Activated gamma-delta T cell treated with Interleukin-2 at 50 U/mL for 16 hours (primary cell): ENCODE data around the gene MAPKAP1.
A peak's percentile ranks its signal among the peaks of the same experiment; 100 is the strongest.

Source experiments
- DNase-seq: peaks from one replicate; pipeline ENCODE4 v3.0.0-alpha.2; 2020

Gene MAPKAP1

DNA sequence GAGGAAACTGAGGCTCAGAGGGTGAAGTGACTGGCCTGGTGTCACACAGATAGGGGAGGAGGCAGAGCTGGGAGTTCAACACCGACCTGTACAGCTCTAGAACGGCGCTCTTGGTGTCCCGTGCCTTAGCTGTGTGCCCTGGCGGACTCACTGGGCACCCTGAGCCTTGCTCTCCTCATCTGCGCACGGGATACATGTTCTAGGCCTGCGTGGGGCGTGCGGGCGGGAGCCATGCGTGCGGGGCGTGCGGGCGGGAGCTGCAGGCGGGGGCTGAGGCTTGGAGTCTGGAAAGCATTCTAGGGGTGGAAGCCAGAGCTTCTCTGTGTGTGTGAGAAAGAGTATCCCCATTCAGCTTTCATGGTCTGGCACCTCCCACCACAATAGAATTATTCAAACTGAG is 280.1 kb downstream of the MAPKAP1 start:
- DNase-seq: no peak

DNA sequence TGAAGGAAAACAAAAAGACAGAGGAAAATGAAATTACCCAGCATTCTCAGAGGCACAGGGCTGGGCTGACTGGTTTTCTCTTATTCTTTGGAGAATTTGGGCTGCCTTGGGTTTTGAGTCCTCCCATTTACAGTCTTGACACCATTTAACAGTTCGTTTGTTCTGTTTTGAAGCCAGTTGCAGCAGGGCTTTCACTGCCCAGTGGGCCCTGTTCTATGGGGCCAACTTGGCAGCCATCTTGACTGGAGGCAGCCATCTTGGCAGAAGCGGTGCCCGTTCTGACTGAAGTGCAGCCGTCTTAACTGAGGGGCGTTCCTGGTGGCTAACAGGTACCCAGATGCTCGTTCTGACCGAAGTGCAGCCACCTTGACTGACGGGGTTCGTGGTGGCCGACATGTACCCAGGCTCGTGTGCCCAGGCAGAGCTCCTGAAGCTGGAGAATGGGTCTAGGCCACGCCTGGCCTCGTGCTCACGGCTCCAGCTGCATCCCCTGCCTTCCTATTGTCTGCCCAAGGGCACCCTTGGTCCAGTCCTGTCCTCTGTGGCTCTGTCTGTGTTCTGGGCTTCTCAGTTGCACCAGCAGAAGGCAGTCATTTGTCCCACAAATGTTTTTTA is 281.0 kb downstream of the MAPKAP1 start:
- DNase-seq: no peak

DNA sequence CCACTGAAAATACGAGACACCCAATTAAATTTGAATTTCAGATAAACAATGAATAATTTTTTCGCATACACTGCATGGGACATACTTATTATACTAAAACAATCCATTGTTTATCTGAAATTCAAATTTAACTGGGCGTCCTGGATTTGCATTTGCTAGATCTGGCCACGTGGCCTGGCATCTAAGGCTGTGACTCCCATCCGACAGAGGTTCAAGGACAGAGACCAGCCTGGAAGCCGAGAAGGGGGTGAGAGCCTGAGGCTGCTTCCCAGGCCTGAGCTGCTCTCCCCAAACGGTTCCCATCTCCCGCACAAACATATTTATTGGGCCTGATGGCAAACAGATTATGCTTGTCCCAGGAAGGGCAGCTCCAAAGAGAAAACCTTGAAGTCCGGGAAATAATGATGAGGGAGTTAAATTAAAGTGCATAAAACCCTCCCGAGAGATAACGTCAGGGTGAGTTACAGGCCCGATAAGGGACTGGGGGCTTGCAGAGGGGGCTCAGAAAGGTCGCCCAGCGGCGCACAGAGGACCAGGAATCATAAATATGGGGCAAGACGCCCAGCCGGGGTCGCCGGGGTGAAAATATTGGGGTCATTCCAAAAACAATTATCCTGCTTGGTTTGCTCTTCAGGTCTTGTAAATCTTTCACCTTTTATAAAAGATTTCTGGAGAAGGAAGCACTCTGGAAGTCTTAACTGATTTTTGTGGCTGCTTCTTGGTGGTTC is 281.7 kb downstream of the MAPKAP1 start:
- DNase-seq: no peak

DNA sequence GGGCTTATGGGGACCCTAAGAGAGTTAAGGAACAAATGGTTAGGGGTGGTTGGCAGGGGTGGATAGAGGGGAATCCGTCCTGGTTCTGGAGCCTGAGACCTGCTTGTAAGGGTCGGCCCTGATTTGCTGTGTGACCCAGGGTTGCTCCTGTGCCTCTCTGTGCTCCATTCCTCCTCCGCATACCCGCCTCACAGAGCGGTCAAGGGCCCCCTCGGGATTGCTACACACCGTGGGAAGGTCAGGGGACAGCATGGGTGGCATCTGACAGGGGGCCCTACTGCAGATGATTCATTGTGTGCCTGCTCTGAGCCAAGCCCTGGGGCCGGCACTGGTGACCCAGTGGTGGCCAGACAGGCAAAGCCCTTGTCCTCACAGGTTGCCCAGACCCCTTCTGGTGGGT is 283.0 kb downstream of the MAPKAP1 start:
- no peak for DNase-seq

DNA sequence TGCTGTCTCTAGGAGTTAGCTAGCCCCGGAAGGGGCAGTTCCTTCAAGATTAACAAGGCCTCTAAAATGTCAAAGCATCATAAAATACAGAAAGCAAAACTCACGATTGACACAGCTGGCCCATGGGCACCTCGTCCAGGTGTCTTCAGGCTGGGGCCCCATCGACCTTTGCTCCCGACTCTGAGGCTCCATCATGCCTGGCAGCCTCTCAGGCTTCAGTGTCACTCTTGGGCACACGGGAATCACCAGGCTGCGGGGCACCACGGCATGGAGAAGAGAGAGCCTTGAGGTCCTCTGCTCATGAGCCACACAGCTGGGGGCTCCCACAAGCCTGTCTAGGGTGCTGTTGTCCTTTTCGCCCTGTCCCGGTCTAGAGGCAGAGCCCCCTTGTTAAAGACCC is 284.2 kb downstream of the MAPKAP1 start:
- no peak for DNase-seq

DNA sequence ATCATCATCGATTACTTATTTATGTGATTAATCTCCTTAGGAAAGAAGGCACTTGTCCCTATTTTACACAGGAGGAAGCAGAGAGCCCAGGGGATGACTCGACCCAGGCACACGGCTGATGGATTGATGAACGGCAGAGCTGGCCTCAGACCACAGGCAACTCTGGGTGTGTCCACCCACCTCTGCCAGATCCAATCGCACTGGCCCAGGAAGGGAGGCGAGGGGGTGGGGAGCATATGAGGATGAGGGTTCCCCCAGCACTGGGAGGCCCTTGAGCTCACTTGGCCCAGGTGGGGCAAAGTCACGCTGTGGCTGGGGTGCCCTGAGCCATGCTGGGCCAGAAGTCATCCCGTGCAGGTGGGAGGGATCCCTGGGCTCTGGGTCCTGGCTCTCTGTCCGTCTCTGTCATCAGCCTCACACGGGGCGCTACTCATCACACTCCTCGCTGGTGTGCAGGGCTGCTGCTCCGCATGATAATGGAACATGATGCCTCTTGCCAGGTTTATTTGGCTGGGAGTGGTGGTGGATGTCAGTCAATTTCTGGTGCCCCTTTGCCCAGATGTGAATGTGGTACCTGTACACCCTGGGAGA is 285.3 kb downstream of the MAPKAP1 start:
- no peak for DNase-seq

DNA sequence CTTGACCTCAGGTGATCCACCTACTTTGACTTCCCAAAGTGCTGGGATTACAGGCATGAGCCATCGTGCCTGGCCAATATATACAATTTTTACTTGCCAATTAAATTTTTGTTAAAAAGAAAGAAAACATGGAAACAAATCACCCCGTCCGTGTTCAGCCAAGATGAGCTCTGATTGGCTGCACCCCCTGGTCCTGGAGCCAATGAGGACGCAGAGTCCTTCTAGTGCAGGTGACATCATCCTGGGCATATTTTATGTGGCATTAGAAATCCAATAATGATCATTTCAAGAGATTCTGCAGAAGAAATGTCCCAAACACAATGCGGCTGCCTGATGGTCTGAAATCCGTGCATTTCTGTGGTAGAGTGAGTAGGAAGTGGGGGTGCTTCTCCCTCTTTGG is 285.8 kb downstream of the MAPKAP1 start:
- no peak for DNase-seq

DNA sequence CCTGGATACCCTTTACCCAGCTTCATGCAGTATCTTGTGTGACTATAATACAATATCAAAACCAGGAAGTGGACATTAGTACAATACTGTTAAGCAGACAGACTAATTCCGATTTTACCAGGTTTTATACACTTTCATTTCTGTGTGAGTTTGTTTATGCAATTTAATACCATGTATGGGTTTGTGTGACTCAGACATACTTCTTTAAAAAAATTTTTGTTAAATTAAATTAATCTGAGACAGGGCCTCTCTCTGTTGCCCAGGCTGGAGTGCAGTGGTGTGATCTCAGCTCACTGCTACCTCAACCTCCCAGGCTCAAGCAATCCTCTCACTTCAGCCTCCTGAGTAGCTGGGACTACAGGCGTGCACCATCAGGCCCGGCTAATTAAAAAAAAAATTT is 288.6 kb downstream of the MAPKAP1 start:
- DNase-seq: no peak

DNA sequence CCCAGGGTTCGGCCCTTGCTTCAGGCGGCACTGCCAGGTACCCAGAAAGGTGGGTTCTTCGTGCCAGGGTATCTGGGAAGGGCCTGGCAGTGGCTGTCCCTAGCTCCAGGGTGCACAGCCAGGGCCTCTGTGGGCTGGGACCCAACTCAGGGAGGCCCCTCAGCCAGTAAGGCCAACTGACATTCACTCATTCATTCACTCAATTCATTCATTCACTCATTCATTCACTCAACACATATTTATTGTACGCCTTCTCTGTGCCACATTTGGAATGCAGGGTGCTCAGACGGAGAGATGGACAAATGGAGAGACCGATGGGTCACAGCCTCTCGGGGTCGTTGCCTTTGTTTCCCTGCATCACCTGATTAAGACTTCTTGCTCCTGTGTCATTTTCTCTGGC is 290.5 kb downstream of the MAPKAP1 start:
- DNase-seq: no peak

DNA sequence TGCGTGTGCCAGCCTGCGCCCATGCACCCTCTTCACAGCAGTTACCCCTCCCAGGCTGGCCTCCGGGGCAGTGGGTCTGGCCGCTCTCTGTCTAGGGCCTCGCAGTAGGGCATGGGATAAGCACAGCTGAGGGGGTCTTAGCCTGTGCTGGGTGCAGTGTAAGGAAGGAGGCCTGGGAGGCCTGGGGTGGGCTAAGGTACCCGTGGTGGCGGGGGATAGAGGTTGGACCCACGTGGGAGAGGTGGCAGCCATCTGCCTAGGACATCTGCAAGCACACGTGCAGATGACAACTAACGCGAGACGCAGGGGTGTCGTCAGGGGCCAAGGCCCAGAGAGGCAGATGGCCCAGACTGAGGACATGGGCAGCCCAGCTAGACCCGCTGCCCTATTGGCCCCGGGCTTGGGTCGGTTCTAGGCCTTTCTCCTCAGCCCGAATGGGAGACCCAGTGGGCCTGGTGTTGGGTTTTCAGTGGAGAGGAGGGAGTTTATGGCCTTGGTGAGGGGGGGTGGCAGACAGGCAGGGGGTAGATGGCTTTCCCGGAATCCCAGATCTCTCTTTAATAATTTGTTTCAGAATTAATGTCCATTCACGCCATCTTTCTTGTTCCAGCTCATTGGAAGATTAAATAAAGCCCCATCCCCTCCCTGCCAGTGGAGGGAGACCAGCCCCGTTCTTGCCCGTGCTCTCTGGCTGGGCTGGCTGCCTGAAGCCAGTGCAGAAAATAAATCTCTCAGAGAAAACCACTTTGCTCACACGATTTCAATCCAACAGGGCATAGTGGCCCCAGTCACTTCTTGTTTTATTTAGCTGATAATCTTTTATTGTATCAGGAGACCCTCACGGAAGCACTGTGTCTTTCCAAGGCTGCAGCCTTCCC is 291.2 kb downstream of the MAPKAP1 start:
- no peak for DNase-seq

DNA sequence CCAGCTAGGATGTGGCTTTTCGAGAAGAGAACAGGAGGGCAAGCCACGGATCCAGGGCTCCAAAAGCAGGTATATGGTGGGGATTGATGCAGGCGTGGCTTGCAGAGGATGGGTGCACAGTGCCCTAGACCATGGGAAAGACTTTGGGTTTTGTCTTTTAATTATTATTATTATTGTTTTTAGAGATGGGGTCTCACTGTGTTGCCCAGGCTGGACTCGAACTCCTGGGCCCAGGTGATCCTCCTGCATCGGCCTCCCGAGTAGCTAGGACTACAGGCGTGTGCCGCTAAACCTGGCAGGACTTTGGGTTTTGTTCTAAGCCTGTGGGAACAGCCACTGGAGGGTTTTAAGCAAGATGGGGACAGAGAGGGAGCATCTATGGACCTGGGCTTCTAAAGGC is 293.4 kb downstream of the MAPKAP1 start:
- no peak for DNase-seq

DNA sequence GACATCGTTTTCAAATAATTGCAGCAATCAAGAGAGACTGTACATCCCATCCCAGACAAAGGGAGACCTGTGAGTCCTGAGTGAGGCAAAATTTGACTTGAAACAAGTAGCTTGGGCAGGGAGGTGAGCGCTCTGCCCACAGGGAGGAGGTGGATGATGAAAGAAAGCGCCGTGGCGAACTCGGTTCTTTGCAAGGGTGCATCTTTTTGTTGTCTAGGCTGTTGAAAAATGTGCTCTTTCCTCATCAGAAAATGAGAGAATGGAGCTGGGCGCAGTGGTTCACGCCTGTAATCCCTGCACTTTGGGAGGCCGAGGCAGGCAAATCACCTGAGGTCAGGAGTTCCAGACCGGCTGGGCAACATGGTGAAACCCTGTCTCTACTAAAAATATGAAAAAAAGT is 294.8 kb downstream of the MAPKAP1 start:
- DNase-seq: no peak

DNA sequence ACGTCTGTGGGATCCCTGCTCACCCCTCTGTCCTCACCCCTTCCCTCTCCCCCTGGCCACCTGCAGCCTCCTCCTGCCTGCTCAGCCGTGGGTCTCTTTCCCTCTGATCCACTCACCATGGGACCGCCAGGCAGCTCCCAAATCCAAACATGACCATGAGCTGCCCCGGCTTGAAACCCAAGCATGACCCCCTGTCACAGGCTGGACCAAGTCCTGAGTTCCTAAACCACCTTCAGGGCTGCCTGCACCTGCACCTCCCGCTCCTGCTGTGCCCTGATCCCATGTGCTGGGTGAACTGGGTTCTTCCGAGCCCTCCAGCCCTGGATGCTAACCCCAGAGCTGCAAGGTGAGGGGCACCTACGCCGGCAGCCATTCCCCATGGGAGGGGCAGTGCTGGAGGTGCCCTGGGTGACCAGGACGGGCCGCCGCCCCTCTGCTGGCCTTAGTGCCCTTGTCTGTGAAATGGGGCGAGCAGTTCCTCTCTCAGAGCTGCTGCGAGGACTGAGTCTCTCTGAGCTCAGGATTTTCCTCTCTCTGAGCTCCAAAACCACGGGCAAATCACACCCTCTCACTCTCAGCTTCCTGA is 295.7 kb downstream of the MAPKAP1 start:
- DNase-seq: no peak

DNA sequence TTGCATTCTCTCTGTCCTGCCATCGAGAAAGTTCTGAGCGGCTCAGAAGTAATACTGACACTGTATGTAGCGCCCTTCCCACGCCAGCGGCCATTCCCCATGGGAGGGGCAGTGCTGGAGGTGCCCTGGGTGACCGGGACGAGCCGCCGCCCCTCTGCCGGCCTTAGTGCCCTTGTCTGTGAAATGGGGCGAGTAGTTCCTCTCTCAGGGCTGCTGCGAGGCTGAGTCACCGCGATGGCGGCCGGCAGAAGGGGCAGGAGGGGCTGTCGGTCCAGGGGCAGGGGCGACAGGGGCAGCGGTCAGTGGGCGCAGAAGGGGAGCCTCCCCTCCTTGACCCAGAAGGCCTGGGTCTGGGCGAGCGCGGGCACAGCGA is 296.5 kb downstream of the MAPKAP1 start:
- no peak for DNase-seq

DNA sequence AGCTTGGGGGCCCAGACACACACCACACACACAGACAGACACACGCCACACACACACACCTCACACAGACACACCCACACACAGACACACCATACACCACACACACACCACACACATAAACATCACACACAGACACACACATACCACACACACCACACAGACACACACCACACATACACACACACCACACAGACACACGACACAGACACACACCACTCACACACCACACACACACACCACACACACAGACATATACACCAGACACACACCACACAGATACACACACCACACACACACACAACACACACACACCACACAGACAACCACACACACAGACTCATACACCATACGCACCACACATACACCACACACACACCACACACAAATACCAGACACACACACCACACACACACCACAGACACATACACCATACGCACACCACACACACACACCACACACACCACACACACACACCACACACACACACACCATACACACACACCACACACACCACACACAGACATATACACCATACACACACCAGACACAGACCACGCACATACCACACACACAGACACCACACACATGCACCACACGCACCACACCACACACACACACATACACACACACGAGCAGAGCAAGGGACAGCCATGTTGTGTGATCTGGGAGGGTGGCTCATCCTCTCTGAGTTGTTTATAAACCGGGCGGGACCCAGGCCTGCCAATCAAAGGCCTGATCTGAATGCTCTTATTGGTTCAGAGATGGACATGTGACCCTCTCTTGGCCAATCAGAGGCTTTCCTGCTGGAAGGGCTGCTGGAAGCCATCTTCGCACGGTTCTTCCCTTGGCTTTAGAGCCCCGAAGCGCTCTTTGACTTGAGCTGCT is 297.1 kb downstream of the MAPKAP1 start:
- DNase-seq: no peak

DNA sequence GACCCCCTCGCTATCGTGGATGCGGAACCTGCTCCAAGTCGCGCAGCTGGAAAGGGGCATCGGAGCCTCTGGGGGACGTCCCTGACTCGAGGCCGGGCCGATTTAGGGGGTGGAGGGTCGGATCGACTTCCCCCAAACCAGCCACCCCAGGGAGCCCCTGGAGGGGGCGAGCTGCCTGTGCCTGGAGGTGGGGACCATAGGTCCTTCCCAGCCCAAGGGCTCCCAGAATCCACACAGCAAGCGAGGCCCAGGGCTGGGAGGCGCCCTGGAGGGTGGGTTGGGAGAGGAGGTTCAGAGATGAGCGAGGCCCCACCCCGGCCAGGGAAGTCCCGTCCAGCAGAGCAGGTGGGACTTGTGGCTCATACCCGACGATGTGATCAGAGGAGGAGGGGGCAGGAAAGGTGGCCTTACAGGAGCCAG is 297.8 kb downstream of the MAPKAP1 start:
- no peak for DNase-seq

DNA sequence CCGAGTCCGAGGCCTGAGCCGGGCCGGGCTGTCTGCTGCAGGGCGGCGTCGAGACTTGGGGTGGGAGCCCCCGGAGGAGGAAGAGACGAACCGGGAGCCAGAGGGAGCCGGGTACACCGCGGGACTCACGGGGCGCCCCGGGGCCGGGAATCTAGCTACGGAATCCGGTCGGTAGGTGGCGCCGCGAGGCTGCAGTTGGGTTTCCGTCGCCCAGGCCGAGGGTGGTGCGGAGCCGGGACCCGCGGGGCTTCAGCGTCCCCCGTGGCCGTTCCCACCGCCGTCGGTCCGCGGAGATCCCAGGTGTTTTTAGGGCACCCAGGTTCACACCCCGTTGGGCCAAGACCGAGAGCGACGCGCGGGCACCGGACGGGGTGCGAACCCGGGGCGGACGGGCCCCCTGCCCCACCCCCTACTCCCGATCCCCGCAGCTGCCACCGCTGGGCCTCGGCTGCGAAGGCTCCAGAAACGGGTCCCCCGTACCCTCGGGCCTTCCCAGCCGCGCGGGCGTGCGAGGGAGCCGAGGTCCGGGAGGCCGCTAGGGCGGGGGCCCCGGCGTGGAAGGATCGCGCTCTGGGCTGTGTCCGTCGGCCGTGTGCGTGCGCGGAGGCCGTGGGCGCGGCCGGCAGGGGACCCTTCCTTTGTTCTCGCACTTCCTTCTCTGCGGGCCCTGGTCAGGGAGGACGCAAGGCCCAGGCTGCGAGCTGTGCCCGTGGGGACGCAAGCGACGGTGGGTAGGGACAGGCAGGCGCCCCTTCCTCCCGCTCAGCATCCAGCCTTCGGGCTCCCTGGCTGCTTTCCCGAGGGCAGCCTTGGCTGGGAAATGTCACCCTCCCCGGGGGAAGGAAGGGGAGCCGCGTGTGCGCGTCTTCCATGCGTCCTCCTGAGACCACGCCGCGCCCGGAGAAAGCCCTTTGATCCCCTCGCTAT is 298.8 kb downstream of the MAPKAP1 start:
- DNase-seq: peak; percentile 73

DNA sequence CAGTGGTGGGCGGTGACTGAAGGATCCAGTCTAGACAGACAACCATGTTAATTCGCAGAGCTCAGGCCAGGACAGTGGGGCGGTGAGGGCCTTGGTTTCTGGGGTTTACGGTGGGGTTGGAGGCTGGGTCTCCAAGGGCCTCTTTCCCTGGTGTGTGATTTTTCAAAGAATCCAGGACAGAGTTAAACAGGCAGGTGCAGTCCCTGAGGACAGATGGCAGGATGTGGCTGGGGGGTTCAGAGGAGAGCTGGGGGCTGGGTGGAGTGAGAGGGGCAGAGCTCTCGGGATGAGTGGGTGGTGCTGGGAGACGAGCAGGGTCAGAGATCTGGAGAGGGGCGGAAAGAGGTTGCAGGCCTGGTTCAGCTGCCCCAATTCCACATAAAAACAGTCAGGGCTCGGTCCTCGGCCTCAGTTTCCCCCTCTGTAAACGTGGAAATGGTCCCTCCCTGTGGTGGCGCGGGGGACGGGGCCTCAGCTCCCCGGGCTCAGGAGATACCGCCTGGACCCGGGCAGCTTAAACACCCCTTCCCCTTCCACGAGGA is 299.5 kb downstream of the MAPKAP1 start:
- no peak for DNase-seq

DNA sequence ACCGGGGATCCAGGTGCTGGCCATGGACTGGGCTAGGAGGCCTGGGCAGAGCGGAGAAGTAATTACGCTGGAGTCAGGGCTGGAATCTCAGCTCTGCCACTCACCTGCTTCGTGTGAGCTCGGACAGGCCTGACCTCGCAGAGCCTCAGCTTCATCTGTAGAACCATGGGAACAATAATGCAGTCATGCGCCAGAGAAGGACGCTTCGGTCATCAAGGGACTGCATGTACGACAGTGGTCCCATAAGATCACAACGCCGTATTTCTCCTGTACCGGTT is 300.3 kb downstream of the MAPKAP1 start:
- DNase-seq: no peak

DNA sequence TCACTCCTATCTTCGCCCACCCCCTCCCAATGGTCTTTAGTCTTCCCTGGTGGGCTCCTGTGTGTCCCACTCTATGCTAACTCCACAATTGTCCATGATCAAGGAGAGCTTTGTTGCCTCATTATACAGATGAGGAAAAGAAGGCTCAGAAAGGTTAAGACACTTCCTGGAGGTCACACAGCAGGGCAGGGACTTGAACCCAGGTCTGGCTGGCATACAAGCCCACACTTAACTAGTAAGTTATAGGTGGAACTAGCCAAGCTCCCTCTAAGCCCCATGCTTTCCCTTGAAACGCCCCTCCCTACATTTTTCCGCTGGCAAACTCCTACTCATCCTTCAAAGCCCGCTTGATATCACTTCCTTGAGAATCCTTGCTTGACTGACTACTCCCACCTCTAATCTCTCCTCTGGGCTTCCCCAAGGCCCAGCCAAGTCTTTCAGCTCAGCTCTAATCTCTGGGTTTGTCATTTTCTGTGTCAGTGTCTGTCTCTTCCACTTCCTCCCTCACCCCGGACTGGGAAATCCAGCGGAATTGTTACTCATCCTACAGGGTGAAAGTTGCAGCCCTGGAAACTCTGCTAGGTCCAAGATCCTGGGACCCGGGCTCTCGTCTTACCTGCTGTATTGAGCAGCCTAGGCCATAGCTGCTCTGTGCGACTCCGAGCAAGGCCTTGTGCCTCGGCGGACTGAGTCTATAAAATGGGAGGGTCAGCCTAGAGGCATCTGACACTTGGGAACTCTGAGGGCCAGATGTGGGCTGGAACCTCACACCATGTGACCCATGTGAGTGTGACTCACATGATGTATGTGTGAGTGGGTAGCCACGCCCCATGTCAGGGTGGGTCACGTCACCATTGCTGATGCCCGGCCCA is 300.8 kb downstream of the MAPKAP1 start:
- DNase-seq: no peak
